Ishikawa (cell line): ENCODE measurements around the gene DIPK1B.

Experiments used
- CEBPB ChIP-seq: IDR thresholded peaks from 2 replicates; pipeline ENCODE4 v1.6.1; 2012
- CREB1 ChIP-seq: IDR thresholded peaks from 2 replicates; pipeline ENCODE4 v1.6.1; 2012; ENCODE audit warnings: low read depth
- EGR1 ChIP-seq: IDR thresholded peaks from 2 replicates; pipeline ENCODE4 v1.6.1; 2012
- EP300 ChIP-seq: IDR thresholded peaks from 2 replicates; pipeline ENCODE4 v1.6.1; 2012; ENCODE audit warnings: borderline replicate concordance
- FOXM1 ChIP-seq: IDR thresholded peaks from 2 replicates; pipeline ENCODE4 v1.6.1; 2012; ENCODE audit warnings: low read depth, borderline replicate concordance
- MAX ChIP-seq: IDR thresholded peaks from 2 replicates; pipeline ENCODE4 v1.6.1; 2012
- NFIC ChIP-seq: IDR thresholded peaks from 2 replicates; pipeline ENCODE4 v1.6.1; 2012
- RAD21 ChIP-seq: IDR thresholded peaks from 2 replicates; pipeline ENCODE4 v1.6.1; 2012; ENCODE audit warnings: low read depth
- REST ChIP-seq: IDR thresholded peaks from 2 replicates; pipeline ENCODE4 v1.6.1; 2012; ENCODE audit warnings: low read depth, mild to moderate bottlenecking
- TAF1 ChIP-seq: IDR thresholded peaks from 2 replicates; pipeline ENCODE4 v1.6.1; 2012; ENCODE audit warnings: low read depth, mild to moderate bottlenecking
- TCF12 ChIP-seq: IDR thresholded peaks from 2 replicates; pipeline ENCODE4 v1.6.1; 2012; ENCODE audit warnings: low read depth
- TEAD4 ChIP-seq: IDR thresholded peaks from 2 replicates; pipeline ENCODE4 v1.6.1; 2012
- USF1 ChIP-seq: IDR thresholded peaks from 2 replicates; pipeline ENCODE4 v1.6.1; 2012
- YY1 ChIP-seq: IDR thresholded peaks from 2 replicates; pipeline ENCODE4 v1.6.1; 2012; ENCODE audit warnings: low read depth
- ZBTB7A ChIP-seq: IDR thresholded peaks from 2 replicates; pipeline ENCODE4 v1.6.1; 2012; ENCODE audit warnings: low read depth

Gene DIPK1B

GRCh38 chr9:136712690-136713544, 545 bp downstream of the DIPK1B start:
- TF ChIP-seq MAX (no peak), CREB1 (no peak), CEBPB (no peak), TCF12 (no peak), ZBTB7A (no peak; the same call in 1 of the 2 replicates), EGR1 (no peak), TEAD4 (no peak), FOXM1 (no peak)

DNA sequence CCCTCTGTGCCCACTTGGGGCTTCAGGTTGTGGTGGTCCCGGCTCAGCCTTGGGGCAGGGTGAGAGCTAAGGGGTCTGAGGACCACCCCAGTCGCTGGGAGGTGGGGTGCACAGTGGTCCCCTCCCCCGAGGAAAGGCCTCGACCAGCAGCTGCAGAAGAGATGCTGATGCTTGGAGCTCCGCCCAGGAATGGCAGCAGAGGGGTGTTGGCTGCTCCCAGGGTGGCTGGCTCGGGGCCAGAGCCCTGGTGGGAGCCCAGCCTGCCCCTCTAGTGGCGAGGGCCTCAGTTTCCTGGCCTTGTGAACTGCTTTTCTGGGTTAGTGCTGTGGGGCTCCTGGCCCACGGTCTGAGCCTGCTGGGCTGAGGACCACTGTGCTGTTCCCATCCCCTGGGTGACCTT, 1.2 kb downstream of the DIPK1B start:
- TF ChIP-seq TEAD4, result no peak
- no peak for TF ChIP-seq TAF1
- no peak for TF ChIP-seq FOXM1
- TF ChIP-seq NFIC, result peak; percentile 87
- TF ChIP-seq ZBTB7A, result no peak

GRCh38 chr9:136714096-136714892, 1.9 kb downstream of the DIPK1B start:
- TF ChIP-seq USF1 (no peak), YY1 (no peak), MAX (no peak), FOXM1 (no peak), TEAD4 (no peak), CEBPB (0 out of 2 replicates have a peak, but pooled peaks have one; percentile 28), TAF1 (no peak), TCF12 (peak; percentile 80), EP300 (peak; percentile 61; the same call in 1 of the 2 replicates), ZBTB7A (peak; percentile 88), EGR1 (peak; percentile 47; the same call in 1 of the 2 replicates), NFIC (peak; percentile 57), REST (no peak), CREB1 (no peak)

- TF ChIP-seq RAD21, result no peak
- TF ChIP-seq YY1, result no peak
- TF ChIP-seq REST, result no peak
- TF ChIP-seq USF1, result no peak
- TF ChIP-seq TAF1, result no peak
- no peak for TF ChIP-seq FOXM1
- no peak for TF ChIP-seq CEBPB
- no peak for TF ChIP-seq MAX
- TF ChIP-seq EGR1, result no peak
- TF ChIP-seq TCF12, result no peak
- no peak for TF ChIP-seq CREB1
- no peak for TF ChIP-seq NFIC
- no peak for TF ChIP-seq EP300
- no peak for TF ChIP-seq ZBTB7A
- TF ChIP-seq TEAD4, result no peak
Measured at GRCh38 chr9:136714893-136715274, 2.5 kb downstream of the DIPK1B start.

DNA sequence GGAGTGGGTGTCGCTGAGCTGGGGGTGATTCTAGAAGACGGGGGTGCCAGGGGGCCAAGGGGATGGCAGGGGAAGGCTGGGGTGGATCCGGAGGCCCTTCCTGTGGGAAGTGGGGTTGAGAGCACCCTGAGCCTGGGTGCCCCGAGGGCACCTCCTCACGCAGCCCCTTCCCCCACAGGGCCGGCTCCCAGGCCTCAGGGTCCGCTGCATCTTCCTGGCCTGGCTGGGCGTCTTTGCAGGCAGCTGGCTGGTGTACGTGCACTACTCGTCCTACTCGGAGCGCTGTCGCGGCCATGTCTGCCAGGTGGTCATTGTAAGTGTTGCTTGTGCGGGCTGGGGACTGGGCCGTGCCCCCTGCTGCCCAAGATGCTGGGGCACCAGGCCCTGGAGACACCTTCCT, 5.0 kb downstream of the DIPK1B start:
- TF ChIP-seq EGR1 (no peak), TEAD4 (no peak), USF1 (no peak), MAX (no peak), RAD21 (no peak), YY1 (no peak), TAF1 (no peak), CREB1 (no peak), CEBPB (no peak), REST (no peak), ZBTB7A (no peak), NFIC (no peak)
